Measurements from ENCODE around the gene ABLIM1.

The ABLIM1 gene

GRCh38 chr10:114680543-114681117 is 22.6 kb upstream of the ABLIM1 start:
- TF ChIP-seq CTCF (IDR thresholded peaks at IDR 0.05) = no peak
- Histone ChIP-seq H3K27me3 (no peaks in the 10 kb centered on the region), H3K9me3 (no peaks in the 10 kb centered on the region), H3K4me3 (no peak overlapping the region), H3K27ac (no peak overlapping the region), H3K36me3 (no peaks in the 10 kb centered on the region), H3K4me1 (peaks cover 4 to 34% (median 23%) of the 10 kb centered on the region in 4 donors)
- no peak for DNase-seq
- intact Hi-C loops (cut with DNase I; ENCODE audit: low total_unique reads) = no loop called here

GRCh38 chr10:114679552-114679951 is 21.5 kb upstream of the ABLIM1 start:
- Histone ChIP-seq H3K4me1 (peaks cover 0 to 23% (median 12%) of the 10 kb centered on the region in 4 donors), H3K9me3 (no peaks in the 10 kb centered on the region), H3K4me3 (no peak overlapping the region), H3K36me3 (no peaks in the 10 kb centered on the region), H3K27ac (no peak overlapping the region), H3K27me3 (no peaks in the 10 kb centered on the region)
- TF ChIP-seq CTCF (IDR thresholded peaks at IDR 0.05) = no peak
- DNase-seq = no peak
- intact Hi-C loops (cut with DNase I; ENCODE audit: low total_unique reads) = no loop called here

- intact Hi-C loops (cut with DNase I; ENCODE audit: low total_unique reads) = no loop called here
- Histone ChIP-seq H3K9me3 (no peaks in the 10 kb centered on the region), H3K27ac (no peak overlapping the region), H3K36me3 (no peaks in the 10 kb centered on the region), H3K27me3 (no peaks in the 10 kb centered on the region), H3K4me1 (peaks cover 0 to 16% (median 7%) of the 10 kb centered on the region in 4 donors), H3K4me3 (no peak overlapping the region)
- no peak for DNase-seq
- TF ChIP-seq CTCF (IDR thresholded peaks at IDR 0.05) = no peak
These were observed 20.7 kb upstream of the ABLIM1 start for GRCh38 chr10:114678820-114679219.

GRCh38 chr10:114678336-114678735 is 20.3 kb upstream of the ABLIM1 start:
- H3K36me3 ChIP-seq = no peaks in the 10 kb centered on the region
- H3K4me3 ChIP-seq = no peak overlapping the region
- no peaks in the 10 kb centered on the region for H3K27me3 ChIP-seq
- H3K4me1 ChIP-seq = peaks cover 0 to 11% (median 5%) of the 10 kb centered on the region in 4 donors
- intact Hi-C loops (cut with DNase I; ENCODE audit: low total_unique reads) = no loop called here
- H3K27ac ChIP-seq = no peak overlapping the region
- TF ChIP-seq CTCF (IDR thresholded peaks at IDR 0.05) = no peak
- DNase-seq = no peak
- H3K9me3 ChIP-seq = no peaks in the 10 kb centered on the region

- intact Hi-C loops (cut with DNase I; ENCODE audit: low total_unique reads) = no loop called here
- no peak overlapping the region for H3K27ac ChIP-seq
- H3K27me3 ChIP-seq = no peaks in the 10 kb centered on the region
- no peaks in the 10 kb centered on the region for H3K4me1 ChIP-seq
- no peaks in the 10 kb centered on the region for H3K36me3 ChIP-seq
- no peak for DNase-seq
- H3K9me3 ChIP-seq = no peaks in the 10 kb centered on the region
- H3K4me3 ChIP-seq = no peak overlapping the region
- TF ChIP-seq CTCF (IDR thresholded peaks at IDR 0.05) = no peak
These were observed 16.3 kb upstream of the ABLIM1 start for GRCh38 chr10:114674346-114674745.

- no peak overlapping the region for H3K27ac ChIP-seq
These were observed 11.6 kb upstream of the ABLIM1 start for GRCh38 chr10:114669648-114670047.

More at GRCh38 chr10:114669648-114670047, 11.6 kb upstream of the ABLIM1 start:
- Histone ChIP-seq H3K4me1 (no peaks in the 10 kb centered on the region), H3K9me3 (peaks cover 0 to 4% (median 0%) of the 10 kb centered on the region in 3 donors), H3K36me3 (no peaks in the 10 kb centered on the region), H3K27me3 (no peaks in the 10 kb centered on the region), H3K4me3 (no peak overlapping the region)
- intact Hi-C loops (cut with DNase I; ENCODE audit: low total_unique reads) = no loop called here
- TF ChIP-seq CTCF (IDR thresholded peaks at IDR 0.05) = no peak
- no peak for DNase-seq

All from tibial artery (tissue), 4 donors.